Measurements from ENCODE around the gene RGS9.

The RGS9 gene

DNA sequence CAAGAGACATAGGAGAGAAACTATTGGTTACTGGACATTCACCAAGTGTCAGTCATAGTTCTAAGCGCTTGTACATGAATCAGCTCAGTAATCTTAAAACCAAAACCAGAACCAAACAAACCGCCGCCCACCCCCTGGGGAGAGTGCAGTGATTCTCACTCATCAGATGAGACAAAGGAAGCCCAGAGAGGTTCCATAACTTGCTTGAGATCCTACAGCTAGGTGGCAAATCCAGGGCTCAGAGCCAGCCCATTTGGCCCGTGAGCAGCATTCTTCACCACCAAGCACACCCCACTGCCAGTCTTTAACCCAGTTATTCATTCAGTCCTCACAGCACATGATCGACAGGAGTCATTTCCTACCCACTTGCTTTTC lies 37.2 kb upstream of the RGS9 start:
- Histone ChIP-seq H3K4me2 (peak overlapping the region; percentile 53 to 88 (median 74)), H3K9me3 (replicated peaks in 1 of 11) (no peaks in the 10 kb centered on the region), H3K27ac (peak overlapping the region in 10 of 11 experiments; percentile 8 to 73 (median 48); a peak in 17 of 22 replicates), H3K4me1 (peaks cover 6 to 22% (median 12%) of the 10 kb centered on the region in 10 experiments), H3K4me3 (peak overlapping the region in 9 of 10 experiments; percentile 10 to 63 (median 41); a peak in 16 of 20 replicates), H3K36me3 (no peaks in the 10 kb centered on the region), H3K9ac (peak overlapping the region in 10 of 11 experiments; percentile 2 to 63 (median 24); a peak in 15 of 22 replicates), H4K20me1 (no peaks in the 10 kb centered on the region), H3K27me3 (no peaks in the 10 kb centered on the region)
- no peak for TF ChIP-seq Cebpa-rat (IDR thresholded peaks at IDR 0.05)

DNA sequence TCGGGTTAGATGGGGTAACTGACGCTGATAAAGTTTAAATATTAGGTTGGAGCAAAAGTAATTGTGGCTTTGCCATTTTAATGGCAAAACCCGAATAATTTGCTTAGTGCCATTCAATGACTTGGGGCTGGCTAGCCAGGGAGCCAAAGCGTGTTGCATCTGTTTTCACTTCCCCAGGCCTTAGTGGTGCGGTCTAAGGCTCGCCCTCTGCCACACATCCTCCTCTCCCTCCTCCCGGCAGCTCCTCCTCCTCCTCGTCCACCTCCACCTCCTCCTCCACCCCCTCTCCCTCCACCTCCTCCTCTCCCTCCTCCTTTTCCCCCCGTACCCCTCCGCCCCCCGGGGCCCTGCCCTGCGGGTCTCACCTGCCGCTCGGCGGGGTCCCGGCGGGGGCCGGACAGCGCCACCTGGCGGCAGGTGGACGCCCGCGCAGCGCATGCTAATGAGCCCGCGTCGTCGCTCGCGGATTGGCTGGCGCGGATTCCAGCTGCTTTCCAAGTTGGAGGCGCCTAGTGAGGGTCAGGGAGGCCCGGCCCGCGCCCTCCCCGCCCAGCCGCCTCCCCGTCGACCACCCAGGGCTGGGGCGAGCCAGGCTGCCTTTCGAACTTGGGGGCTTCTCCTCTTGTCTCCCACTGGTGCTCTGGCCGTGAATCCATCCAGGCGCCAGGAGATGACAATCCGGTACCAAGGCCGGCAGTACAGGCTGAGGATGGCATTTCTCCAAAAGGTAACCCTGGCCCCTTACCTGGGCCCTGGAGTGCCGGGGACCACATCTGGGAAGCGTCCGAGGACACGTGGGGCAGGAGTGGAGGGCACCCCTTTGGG lies 36.6 kb upstream of the RGS9 start:
- no peaks in the 10 kb centered on the region for H4K20me1 ChIP-seq
- H3K9ac ChIP-seq, result peak overlapping the region in 10 of 11 experiments; percentile 2 to 63 (median 25); a peak in 15 of 22 replicates
- H3K4me1 ChIP-seq, result peaks cover 6 to 22% (median 12%) of the 10 kb centered on the region in 10 experiments
- H3K9me3 ChIP-seq (replicated peaks in 1 of 11), result no peaks in the 10 kb centered on the region
- TF ChIP-seq Cebpa-rat (IDR thresholded peaks at IDR 0.05), result no peak
- no peaks in the 10 kb centered on the region for H3K36me3 ChIP-seq
- no peaks in the 10 kb centered on the region for H3K27me3 ChIP-seq
- H3K4me2 ChIP-seq, result peak overlapping the region; percentile 53 to 88 (median 74)
- peak overlapping the region in 9 of 10 experiments; percentile 10 to 63 (median 41); a peak in 17 of 20 replicates for H3K4me3 ChIP-seq
- peak overlapping the region in 10 of 11 experiments; percentile 8 to 73 (median 48); a peak in 17 of 22 replicates for H3K27ac ChIP-seq

DNA sequence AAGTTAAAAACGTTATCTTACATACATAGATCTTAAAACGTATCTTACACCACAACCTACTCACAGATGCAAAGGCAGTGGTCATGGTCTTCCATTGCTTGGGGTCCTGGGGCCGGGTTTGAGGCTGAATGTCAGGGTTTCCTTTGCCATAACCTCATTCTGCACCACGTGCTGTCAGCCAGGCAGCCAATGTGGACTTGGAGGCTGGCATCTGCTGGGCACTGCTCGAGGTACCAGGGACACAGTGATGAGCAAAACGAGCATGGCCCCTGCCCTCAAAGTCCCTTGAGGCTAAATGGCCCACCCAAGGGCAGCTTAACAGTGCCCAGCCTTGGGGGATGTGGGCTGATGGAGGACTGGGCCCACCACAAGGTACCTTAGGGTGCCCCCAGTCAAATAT lies 35.8 kb upstream of the RGS9 start:
- Histone ChIP-seq H3K9ac (no peak overlapping the region), H3K9me3 (replicated peaks in 1 of 11) (no peaks in the 10 kb centered on the region), H3K36me3 (no peaks in the 10 kb centered on the region), H3K27me3 (no peaks in the 10 kb centered on the region), H3K4me1 (peaks cover 7 to 23% (median 12%) of the 10 kb centered on the region in 10 experiments), H3K27ac (no peak overlapping the region), H4K20me1 (no peaks in the 10 kb centered on the region), H3K4me2 (peak overlapping the region in 5 of 11 experiments; percentile 53 to 85 (median 74); a peak in 10 of 22 replicates), H3K4me3 (no peak overlapping the region)
- TF ChIP-seq Cebpa-rat (IDR thresholded peaks at IDR 0.05), result no peak

DNA sequence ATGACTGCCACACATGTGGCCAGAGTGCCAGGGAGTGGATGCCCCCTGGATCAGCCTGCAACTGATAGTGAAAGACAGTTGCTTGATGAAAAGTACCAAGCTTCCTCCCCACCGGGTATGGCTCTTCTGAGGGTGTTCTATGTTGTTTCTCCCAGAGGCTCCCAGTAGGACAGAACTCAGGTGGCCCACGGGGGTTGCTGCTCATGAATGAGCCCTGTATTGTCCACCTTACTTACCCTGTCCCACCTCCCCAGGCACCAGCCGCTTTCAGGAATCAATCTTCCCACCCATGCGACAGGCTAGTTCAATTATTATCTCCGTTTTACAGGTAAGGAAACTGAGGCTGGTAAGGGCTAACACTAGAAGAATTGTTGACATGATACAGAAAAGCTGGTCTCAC lies 34.9 kb upstream of the RGS9 start:
- Histone ChIP-seq H3K36me3 (no peaks in the 10 kb centered on the region), H3K9ac (no peak overlapping the region), H3K4me2 (no peak overlapping the region), H4K20me1 (no peaks in the 10 kb centered on the region), H3K4me3 (no peak overlapping the region), H3K27ac (no peak overlapping the region), H3K27me3 (no peaks in the 10 kb centered on the region), H3K9me3 (replicated peaks in 1 of 11) (no peaks in the 10 kb centered on the region), H3K4me1 (peaks cover 10 to 27% (median 14%) of the 10 kb centered on the region in 10 experiments)
- no peak for TF ChIP-seq Cebpa-rat (IDR thresholded peaks at IDR 0.05)

DNA sequence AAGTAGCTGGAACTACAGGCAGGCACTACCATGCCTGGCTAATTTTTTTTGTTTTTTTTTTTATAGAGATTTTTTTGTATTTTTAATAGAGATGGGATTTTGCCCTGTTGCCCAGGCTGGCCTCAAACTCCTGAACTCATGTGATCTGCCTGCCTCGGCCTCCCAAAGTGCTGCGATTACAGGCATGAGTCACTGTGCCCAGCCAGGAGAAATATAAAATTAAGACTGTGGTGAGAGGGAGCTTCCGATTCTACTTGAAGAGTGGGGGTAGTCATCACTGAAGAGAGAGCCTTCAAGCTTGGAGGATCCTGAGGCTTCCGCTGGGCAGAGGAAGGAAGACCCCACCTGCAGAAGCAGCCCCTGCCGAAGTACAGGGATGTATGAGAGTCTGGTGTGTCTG lies 34.4 kb upstream of the RGS9 start:
- Histone ChIP-seq H3K27ac (no peak overlapping the region), H3K9me3 (replicated peaks in 1 of 11) (no peaks in the 10 kb centered on the region), H3K4me2 (no peak overlapping the region), H3K9ac (no peak overlapping the region), H3K27me3 (no peaks in the 10 kb centered on the region), H3K36me3 (no peaks in the 10 kb centered on the region), H4K20me1 (no peaks in the 10 kb centered on the region), H3K4me1 (peaks cover 10 to 27% (median 14%) of the 10 kb centered on the region in 10 experiments), H3K4me3 (no peak overlapping the region)
- TF ChIP-seq Cebpa-rat (IDR thresholded peaks at IDR 0.05), result no peak

DNA sequence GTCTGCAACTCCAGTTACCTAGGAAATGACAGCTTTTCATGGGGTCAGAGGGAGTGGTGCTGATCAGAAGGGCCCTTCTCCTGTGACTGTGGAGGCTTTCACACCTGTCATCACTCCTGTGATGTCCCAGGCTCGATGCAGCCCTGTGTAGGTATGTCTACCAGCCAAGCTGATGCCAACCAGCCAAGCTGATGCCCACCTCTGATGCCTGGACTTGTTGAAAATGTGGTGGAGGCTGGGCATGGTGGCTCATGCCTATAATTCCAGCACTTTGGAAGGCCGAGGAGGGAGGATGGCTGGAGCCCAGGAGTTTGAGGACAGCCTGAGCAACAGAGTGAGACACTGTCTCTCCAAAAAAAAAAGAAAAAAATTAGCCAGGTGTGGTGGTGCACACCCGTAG lies 33.7 kb upstream of the RGS9 start:
- Histone ChIP-seq H3K4me1 (peaks cover 10 to 32% (median 14%) of the 10 kb centered on the region in 10 experiments), H3K4me3 (no peak overlapping the region), H3K27me3 (no peaks in the 10 kb centered on the region), H3K27ac (no peak overlapping the region), H4K20me1 (no peaks in the 10 kb centered on the region), H3K9ac (no peak overlapping the region), H3K9me3 (replicated peaks in 1 of 11) (no peaks in the 10 kb centered on the region), H3K36me3 (no peaks in the 10 kb centered on the region), H3K4me2 (no peak overlapping the region)
- TF ChIP-seq Cebpa-rat (IDR thresholded peaks at IDR 0.05), result no peak

DNA sequence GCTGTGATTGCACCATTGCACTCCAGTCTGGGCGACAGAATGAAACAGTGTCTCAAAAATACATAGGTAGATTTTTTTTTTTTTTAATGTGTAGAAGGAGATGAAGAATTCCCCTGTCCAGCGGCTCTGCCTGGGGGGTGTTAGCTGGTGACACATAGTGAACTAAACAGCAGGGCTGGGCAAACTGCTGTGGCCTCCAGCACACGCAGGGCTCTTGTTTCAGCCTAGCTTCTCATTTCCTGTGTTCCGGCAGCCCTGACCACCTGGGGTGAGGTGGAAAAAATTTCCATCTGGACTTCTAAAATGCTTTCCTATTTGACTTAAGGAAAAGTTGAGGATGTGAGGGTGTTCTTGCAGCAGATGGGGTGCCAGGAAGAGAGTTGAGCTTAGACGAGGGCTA lies 33.3 kb upstream of the RGS9 start:
- no peak for TF ChIP-seq Cebpa-rat (IDR thresholded peaks at IDR 0.05)
- H3K27ac ChIP-seq, result no peak overlapping the region
- no peaks in the 10 kb centered on the region for H3K27me3 ChIP-seq
- H3K9ac ChIP-seq, result no peak overlapping the region
- H4K20me1 ChIP-seq, result no peaks in the 10 kb centered on the region
- no peak overlapping the region for H3K4me2 ChIP-seq
- peaks cover 10 to 36% (median 14%) of the 10 kb centered on the region in 10 experiments for H3K4me1 ChIP-seq
- no peaks in the 10 kb centered on the region for H3K36me3 ChIP-seq
- H3K9me3 ChIP-seq (replicated peaks in 1 of 11), result no peaks in the 10 kb centered on the region
- no peak overlapping the region for H3K4me3 ChIP-seq

DNA sequence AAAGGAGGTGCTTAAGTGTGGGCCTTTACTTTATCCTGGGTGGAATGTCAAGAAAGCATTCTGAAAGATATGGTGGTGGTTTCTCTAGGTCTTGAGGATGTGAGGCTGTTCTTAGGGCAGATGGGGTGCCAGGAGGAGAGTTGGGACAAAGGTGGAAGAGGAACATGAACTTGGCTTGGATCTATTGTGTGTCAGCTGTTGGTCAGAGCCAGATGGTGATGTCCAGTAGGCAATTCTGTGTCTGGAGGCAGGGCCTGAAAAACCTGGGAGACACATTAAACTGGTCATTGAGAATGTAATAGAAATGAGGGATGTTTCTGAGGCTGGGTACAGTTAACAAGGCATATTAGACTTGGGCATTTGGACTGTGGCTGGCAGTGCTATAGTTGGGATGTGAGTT lies 32.6 kb upstream of the RGS9 start:
- Histone ChIP-seq H3K27me3 (no peaks in the 10 kb centered on the region), H3K27ac (no peak overlapping the region), H3K9ac (no peak overlapping the region), H4K20me1 (no peaks in the 10 kb centered on the region), H3K4me3 (no peak overlapping the region), H3K4me1 (peaks cover 7 to 32% (median 14%) of the 10 kb centered on the region in 10 experiments), H3K9me3 (replicated peaks in 1 of 11) (peaks cover 0 to 3% (median 2%) of the 10 kb centered on the region in 11 experiments; a peak in 9 of 22 replicates), H3K4me2 (no peak overlapping the region), H3K36me3 (no peaks in the 10 kb centered on the region)
- TF ChIP-seq Cebpa-rat (IDR thresholded peaks at IDR 0.05), result no peak

DNA sequence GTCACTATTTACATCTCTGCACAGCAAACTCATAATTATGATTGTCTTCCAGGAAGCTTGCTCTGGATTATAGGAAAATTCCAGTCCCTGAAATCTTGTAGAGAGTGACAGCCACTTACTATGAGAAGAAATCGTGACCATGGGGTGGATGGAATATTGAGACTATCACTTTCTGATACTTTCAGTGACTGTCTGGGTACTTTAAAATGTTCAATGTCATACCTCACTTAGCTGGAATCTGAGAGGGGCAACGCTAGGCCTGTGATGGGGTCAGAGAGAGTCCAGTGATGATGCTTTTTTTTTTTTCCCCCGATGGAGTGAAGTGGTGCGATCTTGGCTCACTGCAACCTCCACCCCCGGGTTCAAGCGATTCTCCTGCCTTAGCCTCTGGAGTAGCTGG lies 32.2 kb upstream of the RGS9 start:
- Histone ChIP-seq H3K4me3 (no peak overlapping the region), H3K4me2 (no peak overlapping the region), H3K9ac (no peak overlapping the region), H3K9me3 (replicated peaks in 1 of 11) (peaks cover 0 to 7% (median 6%) of the 10 kb centered on the region in 11 experiments; a peak in 10 of 22 replicates), H4K20me1 (no peaks in the 10 kb centered on the region), H3K4me1 (peaks cover 2 to 28% (median 11%) of the 10 kb centered on the region in 10 experiments), H3K27ac (no peak overlapping the region), H3K36me3 (no peaks in the 10 kb centered on the region), H3K27me3 (no peaks in the 10 kb centered on the region)
- TF ChIP-seq Cebpa-rat (IDR thresholded peaks at IDR 0.05), result no peak
